GM12878 (cell line): ENCODE data around the gene PANX2. TPM values are rescaled to one million over a fixed set of nuclear protein-coding genes. Genes with fewer than 3 reads are reported as not detected.

ENCODE experiments used
- ATAC-seq: fragments of 200-7000 bp; cut with Tn5 transposase; 3 replicates; pipeline ENCODE4 v1.9.1; 2020; ENCODE audit warnings: mild to moderate bottlenecking, moderate library complexity
- BruUV-seq: library from RNA; stranded (reverse); fragments of 400-500 nt; replicated peaks from 2 replicates; lab custom pipeline; 2021; lab: Mats Ljungman, UMichigan
- CTCF ChIA-PET: fragments of 300-600 bp; sonication (Branson Sonifier 250); formaldehyde crosslinking; extraction: SDS; loops from one replicate; lab custom pipeline; 2021; ENCODE audit warnings: inconsistent platforms; lab: Yijun Ruan, JAX
- POLR2A ChIA-PET: fragments of 350-600 bp; formaldehyde crosslinking; extraction: SDS; loops from one replicate; lab custom pipeline; 2021; ENCODE audit warnings: inconsistent platforms; lab: Charles Lee
- RAD21 ChIA-PET: fragments of 300-600 bp; sonication (Branson Sonifier 250); formaldehyde crosslinking; loops from one replicate; lab custom pipeline; 2023; ENCODE audit warnings: antibody characterized with exemption; ENCODE audit not compliant: unreplicated experiment; lab: Charles Lee
- SMC1A ChIA-PET: fragments of 300-600 bp; sonication (Branson Sonifier 250); formaldehyde crosslinking; loops from one replicate; lab custom pipeline; 2023; ENCODE audit not compliant: unreplicated experiment, uncharacterized antibody; lab: Charles Lee
- DNase-seq: peaks from one replicate; pipeline ENCODE4 v3.0.0-alpha.2; 2011; ENCODE audit warnings: low read depth, low spot score
- FAIRE-seq: peaks from 3 replicates; lab custom pipeline; 2011; peaks lifted over from hg19 to GRCh38; lab: Jason Lieb, UNC
- H2AFZ ChIP-seq: 2 replicates; pipeline ENCODE4 v1.6.0; 2011; ENCODE audit warnings: low read depth, low read length, control low read depth; ENCODE audit not compliant: control insufficient read depth
- H3K27ac ChIP-seq: 2 replicates; pipeline ENCODE4 v1.5.1; 2011; ENCODE audit warnings: control low read depth; ENCODE audit not compliant: control insufficient read depth, insufficient read depth
- H3K27me3 ChIP-seq, 2 experiments: replicated peaks in 1 of 2; 2 replicates each; pipeline versions ENCODE4 v1.6.0 to v1.6.1; 2011; ENCODE audit warnings: low read length in 1 of 2; ENCODE audit not compliant: control insufficient read depth in 2 of 2, insufficient read depth in 2 of 2
- H3K36me3 ChIP-seq, 2 experiments: 2 replicates each; pipeline ENCODE4 v1.5.1; 2011; ENCODE audit warnings: low read length in 1 of 2; ENCODE audit not compliant: control insufficient read depth in 2 of 2, insufficient read depth in 2 of 2
- H3K4me1 ChIP-seq: 2 replicates; pipeline ENCODE4 v1.6.1; 2011; ENCODE audit warnings: mild to moderate bottlenecking, low read length, moderate library complexity, mixed read lengths; ENCODE audit not compliant: control insufficient read depth, insufficient read depth
- H3K4me2 ChIP-seq: 2 replicates; pipeline ENCODE4 v1.6.0; 2011; ENCODE audit warnings: control low read depth; ENCODE audit not compliant: control insufficient read depth, insufficient read depth
- H3K4me3 ChIP-seq: fragments of 200-600 bp; sonication (generic); 2 replicates; pipeline ENCODE4 v1.5.1; 2016
- H3K79me2 ChIP-seq: 2 replicates; pipeline ENCODE4 v1.6.0; 2011; ENCODE audit warnings: low read length; ENCODE audit not compliant: control insufficient read depth, insufficient read depth
- H3K9ac ChIP-seq: 2 replicates; pipeline ENCODE4 v1.8.0; 2011; ENCODE audit warnings: low read length, control low read depth, mixed read lengths; ENCODE audit not compliant: control insufficient read depth, insufficient read depth
- H3K9me3 ChIP-seq: replicated peaks from 3 replicates; pipeline ENCODE4 v1.5.1; 2011; ENCODE audit warnings: mild to moderate bottlenecking, low read length; ENCODE audit not compliant: control insufficient read depth, insufficient read depth
- H4K20me1 ChIP-seq: 2 replicates; pipeline ENCODE4 v1.6.0; 2011; ENCODE audit not compliant: control insufficient read depth, insufficient read depth
- CTCF ChIP-seq, 3 experiments: IDR thresholded peaks in 2 of 3; conservative IDR thresholded peaks in 1 of 3; 2 replicates each; pipeline ENCODE4 v1.5.1; 2011; ENCODE audit warnings: low read depth in 3 of 3, low read length in 3 of 3, mild to moderate bottlenecking in 3 of 3, control low read depth in 2 of 3, moderate library complexity in 2 of 3, inconsistent platforms in 1 of 3, mixed read lengths in 1 of 3; ENCODE audit not compliant: control insufficient read depth in 2 of 3, insufficient read depth in 1 of 3; ENCODE audit errors: extremely low read depth in 1 of 3
- GABPA ChIP-seq: IDR thresholded peaks from 2 replicates; pipeline ENCODE4 v1.6.1; 2014; ENCODE audit warnings: antibody characterized with exemption, low read depth, mild to moderate bottlenecking, inconsistent platforms
- MTA3 ChIP-seq: IDR thresholded peaks from 2 replicates; pipeline ENCODE4 v1.6.1; 2012; ENCODE audit warnings: low read length, inconsistent platforms, borderline replicate concordance
- PKNOX1 ChIP-seq: fragments of 450-650 bp; IDR thresholded peaks from 2 replicates; pipeline ENCODE4 v1.6.1; 2016; ENCODE audit warnings: mild to moderate bottlenecking
- POU2F2 ChIP-seq: IDR thresholded peaks from 3 replicates; pipeline ENCODE4 v1.6.1; 2011; ENCODE audit warnings: low read depth, mild to moderate bottlenecking, low read length, borderline replicate concordance
- RBBP5 ChIP-seq: fragments of 200-600 bp; sonication (generic); conservative IDR thresholded peaks from 2 replicates; pipeline ENCODE4 v1.6.1; 2016
- REST ChIP-seq: IDR thresholded peaks from 2 replicates; pipeline ENCODE4 v1.6.1; 2012; ENCODE audit warnings: mild to moderate bottlenecking, low read depth, low read length
- ZBTB33 ChIP-seq: fragments of 450-650 bp; IDR thresholded peaks from 2 replicates; pipeline ENCODE4 v1.6.1; 2017; ENCODE audit warnings: mild to moderate bottlenecking
- WGBS: methylation state at CpG from one replicate; pipeline ENCODE4 v1.1.6; 2016; ENCODE audit warnings: low lambda C conversion rate; ENCODE audit not compliant: insufficient replicate concordance, insufficient coverage; ENCODE audit errors: missing lambda C conversion rate; 5-methylcytosine and 5-hydroxymethylcytosine counted together
- in situ Hi-C: fragments of 300-500 bp; cut with MboI; formaldehyde crosslinking; loops from 9 replicates; pipeline ENCODE4 v1.14.3; 2018; ENCODE audit warnings: mixed read lengths
- intact Hi-C: fragments of 100-400 bp; cut with micrococcal nuclease; formaldehyde crosslinking; loops from one replicate; pipeline ENCODE4 v1.14.2; 2022; ENCODE audit not compliant: unreplicated experiment
- polyA plus RNA-seq, 11 experiments: library from polyadenylated mRNA; depleted of rRNA in 4 of 11; unstranded in 6 of 11; stranded (reverse) in 5 of 11; fragments of >200 nt; fragmentation: Nextera tagmentation in 4 of 11; fragmentation: Illumina TruSeq in 1 of 11; extraction: Ambion mirVana in 4 of 11; extraction: Trizol in 1 of 11; gene quantifications; 1 replicate in 1 of 11; 2 replicates in 10 of 11; pipeline versions ENCODE4 v1.2.1 to v1.2.3, GENCODE V29; 2011 to 2016; ENCODE audit warnings: inconsistent platforms in 2 of 11, missing spikeins in 2 of 11, low read depth in 1 of 11
- total RNA-seq, 4 experiments: library from RNA; depleted of rRNA in 3 of 4; stranded (reverse); fragments of >200 nt in 3 of 4; fragmentation: Illumina TruSeq in 1 of 4; extraction: Trizol in 1 of 4; gene quantifications; 2 replicates each; pipeline versions ENCODE4 v1.2.1 to v1.2.3, GENCODE V29; 2013 to 2021

The PANX2 gene
- total and polyA plus RNA-seq, 10 of the 15 experiments (the other 5 are each of a cell fraction or from before 2014, with no cell fraction given), result 0.04 to 0.44 (median 0.17) TPM; not detected in 5

- Histone ChIP-seq H3K4me1 (peaks cover 3% of the 10 kb centered on the region; the same call in 1 of the 2 replicates), H3K36me3 (no peaks in the 10 kb centered on the region), H4K20me1 (no peaks in the 10 kb centered on the region), H3K9ac (no peak overlapping the region), H3K4me3 (no peak overlapping the region), H3K79me2 (no peaks in the 10 kb centered on the region), H2AFZ (no peak overlapping the region), H3K4me2 (no peak overlapping the region), H3K9me3 (no peaks in the 10 kb centered on the region), H3K27ac (no peak overlapping the region), H3K27me3 (no peaks in the 10 kb centered on the region; a peak in 1 of 4 replicates)
- no peak for TF ChIP-seq PKNOX1
- TF ChIP-seq REST, result no peak
- no peak for TF ChIP-seq POU2F2
- TF ChIP-seq ZBTB33, result no peak
- TF ChIP-seq GABPA, result no peak
- TF ChIP-seq CTCF (IDR thresholded peaks at IDR 0.05 in 2 of 3, conservative IDR thresholded peaks at IDR 0.05 in 1 of 3; ENCODE audit: control insufficient read depth in 2 of 3, extremely low read depth in 1 of 3, insufficient read depth in 1 of 3, low read depth in 3 of 3, low read length in 3 of 3), result 0 out of 6 replicates have a peak, but pooled peaks of 1 of the 3 experiments have one; percentile 0
- TF ChIP-seq MTA3, result no peak
- TF ChIP-seq RBBP5, result no peak
- intact Hi-C loops (no loop called here), in situ Hi-C loops (no loop called here)
- ChIA-PET POLR2A (no interaction called here), SMC1A (no interaction called here), RAD21 (no interaction called here), CTCF (interaction anchor here (0.5 to 1.7 kb wide), 3 partner anchors 150 to 353 kb away, joined by 3 to 5 read pairs (median 5); no protein-coding TSS in a partner anchor)
- WGBS, result 53% methylated on average over 18 of the region's 18 CpGs
- DNase-seq (no peak), FAIRE-seq (no peak), ATAC-seq (no peak)
- no TSS peak for BruUV-seq
Observed at GRCh38 chr22:50144005-50144614, 26.4 kb upstream of the PANX2 start.
